Parathyroid adenoma (tissue), 2 donors: ENCODE data around the gene MAP7.

Experiments used
- H2AFZ ChIP-seq: fragments of 300-600 bp; sonication (generic); one replicate; pipeline ENCODE4 v1.7.0; 2017; ENCODE audit warnings: antibody characterized with exemption, mild to moderate bottlenecking
- H3K27ac ChIP-seq: fragments of 300-600 bp; sonication (generic); one replicate; pipeline ENCODE4 v1.7.0; 2017
- H3K27me3 ChIP-seq: fragments of 300-600 bp; sonication (generic); one replicate; pipeline ENCODE4 v1.7.0; 2017; ENCODE audit warnings: low read length; ENCODE audit not compliant: control insufficient read depth, insufficient read depth
- H3K36me3 ChIP-seq: fragments of 300-600 bp; sonication (generic); one replicate; pipeline ENCODE4 v1.7.0; 2017; ENCODE audit warnings: low read length; ENCODE audit not compliant: control insufficient read depth, insufficient read depth
- H3K4me1 ChIP-seq: fragments of 300-600 bp; sonication (generic); one replicate; pipeline ENCODE4 v1.7.0; 2017; ENCODE audit warnings: control low read depth
- H3K4me2 ChIP-seq: fragments of 300-600 bp; sonication (generic); one replicate; pipeline ENCODE4 v1.7.0; 2017; ENCODE audit warnings: low read length
- H3K4me3 ChIP-seq: fragments of 300-600 bp; sonication (generic); one replicate; pipeline ENCODE4 v1.7.0; 2017; ENCODE audit warnings: low read depth, low read length
- H3K79me2 ChIP-seq: fragments of 300-600 bp; sonication (generic); one replicate; pipeline ENCODE4 v1.7.0; 2017; ENCODE audit warnings: control low read depth
- H3K9ac ChIP-seq: fragments of 300-600 bp; sonication (generic); one replicate; pipeline ENCODE4 v1.7.0; 2017; ENCODE audit warnings: mild to moderate bottlenecking
- H3K9me3 ChIP-seq: fragments of 300-600 bp; sonication (generic); one replicate; pipeline ENCODE4 v1.7.0; 2017; ENCODE audit warnings: low read length; ENCODE audit not compliant: control insufficient read depth
- CTCF ChIP-seq: fragments of 300-600 bp; sonication (generic); IDR thresholded peaks from one replicate; pipeline ENCODE4 v1.7.0; 2017; ENCODE audit warnings: antibody characterized with exemption, mild to moderate bottlenecking
- donor health status: primary hyperparathyroidism.

MAP7 gene

GRCh38 chr6:136503303-136504029, 46.8 kb downstream of the MAP7 start:
- Histone ChIP-seq H3K9me3 (no peaks in the 10 kb centered on the region), H3K4me3 (no peak overlapping the region), H3K9ac (no peak overlapping the region), H2AFZ (no peak overlapping the region), H3K27ac (no peak overlapping the region), H3K79me2 (peaks cover 55% of the 10 kb centered on the region), H3K27me3 (no peaks in the 10 kb centered on the region), H3K36me3 (no peaks in the 10 kb centered on the region), H3K4me2 (no peak overlapping the region), H3K4me1 (no peaks in the 10 kb centered on the region)
- no peak for TF ChIP-seq CTCF

GRCh38 chr6:136502786-136503185, 47.4 kb downstream of the MAP7 start:
- Histone ChIP-seq H3K79me2 (peaks cover 57% of the 10 kb centered on the region), H3K4me2 (no peak overlapping the region), H3K4me3 (no peak overlapping the region), H3K4me1 (no peaks in the 10 kb centered on the region), H3K27ac (no peak overlapping the region), H3K27me3 (no peaks in the 10 kb centered on the region), H3K9me3 (no peaks in the 10 kb centered on the region), H3K9ac (no peak overlapping the region), H2AFZ (no peak overlapping the region), H3K36me3 (no peaks in the 10 kb centered on the region)
- TF ChIP-seq CTCF = no peak

GRCh38 chr6:136501514-136501913, 48.7 kb downstream of the MAP7 start:
- no peak overlapping the region for H3K4me3 ChIP-seq
- H3K4me2 ChIP-seq = no peak overlapping the region
- no peak overlapping the region for H3K27ac ChIP-seq
- no peaks in the 10 kb centered on the region for H3K9me3 ChIP-seq
- no peaks in the 10 kb centered on the region for H3K36me3 ChIP-seq
- no peak overlapping the region for H2AFZ ChIP-seq
- H3K9ac ChIP-seq = no peak overlapping the region
- H3K79me2 ChIP-seq = peaks cover 50% of the 10 kb centered on the region
- no peaks in the 10 kb centered on the region for H3K27me3 ChIP-seq
- no peak for TF ChIP-seq CTCF
- H3K4me1 ChIP-seq = no peaks in the 10 kb centered on the region

GRCh38 chr6:136501096-136501495, 49.1 kb downstream of the MAP7 start:
- H3K9me3 ChIP-seq = no peaks in the 10 kb centered on the region
- no peak overlapping the region for H3K4me2 ChIP-seq
- H2AFZ ChIP-seq = no peak overlapping the region
- H3K27me3 ChIP-seq = no peaks in the 10 kb centered on the region
- H3K4me3 ChIP-seq = no peak overlapping the region
- H3K36me3 ChIP-seq = no peaks in the 10 kb centered on the region
- no peak for TF ChIP-seq CTCF
- no peaks in the 10 kb centered on the region for H3K4me1 ChIP-seq
- peaks cover 49% of the 10 kb centered on the region for H3K79me2 ChIP-seq
- no peak overlapping the region for H3K27ac ChIP-seq
- H3K9ac ChIP-seq = no peak overlapping the region

GRCh38 chr6:136500414-136500813, 49.8 kb downstream of the MAP7 start:
- Histone ChIP-seq H3K79me2 (peaks cover 52% of the 10 kb centered on the region), H3K27ac (no peak overlapping the region), H3K9me3 (no peaks in the 10 kb centered on the region), H3K4me1 (no peaks in the 10 kb centered on the region), H3K9ac (no peak overlapping the region), H3K36me3 (no peaks in the 10 kb centered on the region), H3K4me3 (no peak overlapping the region), H2AFZ (no peak overlapping the region), H3K4me2 (no peak overlapping the region), H3K27me3 (no peaks in the 10 kb centered on the region)
- no peak for TF ChIP-seq CTCF
